Astrocyte (in vitro differentiated cells and primary cell): ENCODE measurements around the gene DYSF. TPM values are rescaled to one million over a fixed set of nuclear protein-coding genes. Genes with fewer than 3 reads are reported as not detected.

ENCODE experiments used
- DNase-seq: peaks from one replicate; pipeline ENCODE4 v3.0.0-alpha.2; 2010; ENCODE audit warnings: low read depth
- FAIRE-seq: peaks from 2 replicates; lab custom pipeline; 2011; peaks lifted over from hg19 to GRCh38; lab: Jason Lieb, UNC
- H2AFZ ChIP-seq: 2 replicates; pipeline ENCODE4 v1.6.0; 2012; ENCODE audit warnings: low read depth, low read length, inconsistent platforms
- H3K27ac ChIP-seq: 2 replicates; pipeline ENCODE4 v1.5.1; 2011; ENCODE audit warnings: low read depth, low read length, inconsistent platforms
- H3K27me3 ChIP-seq: 2 replicates; pipeline ENCODE4 v1.6.0; 2011; ENCODE audit warnings: low read length, inconsistent platforms; ENCODE audit not compliant: insufficient read depth
- H3K36me3 ChIP-seq: 2 replicates; pipeline ENCODE4 v1.5.1; 2011; ENCODE audit warnings: low read length, inconsistent platforms; ENCODE audit not compliant: insufficient read depth
- H3K4me1 ChIP-seq: 2 replicates; pipeline ENCODE4 v1.5.1; 2011; ENCODE audit warnings: low read length, inconsistent platforms; ENCODE audit not compliant: insufficient read depth
- H3K4me2 ChIP-seq: 2 replicates; pipeline ENCODE4 v1.6.0; 2012; ENCODE audit warnings: low read length, inconsistent platforms
- H3K4me3 ChIP-seq: 2 replicates; pipeline ENCODE4 v1.5.1; 2011; ENCODE audit warnings: low read depth, mild to moderate bottlenecking, low read length, inconsistent platforms; ENCODE audit not compliant: insufficient read depth
- H3K79me2 ChIP-seq: 2 replicates; pipeline ENCODE4 v1.6.0; 2012; ENCODE audit warnings: mild to moderate bottlenecking, low read length, inconsistent platforms; ENCODE audit not compliant: insufficient read depth
- H3K9ac ChIP-seq: 2 replicates; pipeline ENCODE4 v1.6.0; 2012; ENCODE audit warnings: mild to moderate bottlenecking, low read length, inconsistent platforms
- H3K9me3 ChIP-seq: 2 replicates; pipeline ENCODE4 v1.5.1; 2012; ENCODE audit warnings: low read depth, mild to moderate bottlenecking, low read length, inconsistent platforms; ENCODE audit not compliant: insufficient read depth
- H4K20me1 ChIP-seq: 2 replicates; pipeline ENCODE4 v1.6.0; 2012; ENCODE audit warnings: low read length, inconsistent platforms; ENCODE audit not compliant: insufficient read depth
- H3K27ac Mint-ChIP-seq: one replicate; pipeline ENCODE4 v1.8.0; 2021; ENCODE audit warnings: mild to moderate bottlenecking, mixed read lengths; ENCODE audit not compliant: unreplicated experiment
- H3K27me3 Mint-ChIP-seq: one replicate; pipeline ENCODE4 v1.8.0; 2021; ENCODE audit warnings: low read depth, mixed read lengths; ENCODE audit not compliant: unreplicated experiment
- H3K36me3 Mint-ChIP-seq: one replicate; pipeline ENCODE4 v1.8.0; 2021; ENCODE audit warnings: low read depth, mixed read lengths; ENCODE audit not compliant: unreplicated experiment
- H3K4me1 Mint-ChIP-seq: one replicate; pipeline ENCODE4 v1.8.0; 2021; ENCODE audit warnings: low read depth, mixed read lengths; ENCODE audit not compliant: unreplicated experiment
- H3K4me3 Mint-ChIP-seq: one replicate; pipeline ENCODE4 v1.8.0; 2021; ENCODE audit warnings: mild to moderate bottlenecking, moderate library complexity, mixed read lengths; ENCODE audit not compliant: unreplicated experiment
- H3K9me3 Mint-ChIP-seq: one replicate; pipeline ENCODE4 v1.8.0; 2021; ENCODE audit warnings: mild to moderate bottlenecking, mixed read lengths; ENCODE audit not compliant: unreplicated experiment
- EZH2 ChIP-seq: IDR thresholded peaks from 2 replicates; pipeline ENCODE4 v1.6.1; 2012; ENCODE audit warnings: mild to moderate bottlenecking, low read length, inconsistent platforms; ENCODE audit not compliant: insufficient read depth
- total RNA-seq: library from RNA; stranded (reverse); gene quantifications from 2 replicates; pipeline ENCODE4 v1.2.1, GENCODE V29; 2021
- TF ChIP-seq, protein P1 (sequence below): IDR thresholded peaks from 2 replicates; pipeline ENCODE4 v1.5.1; 2011; ENCODE audit warnings: low read depth, mild to moderate bottlenecking, inconsistent platforms, low read length, moderate library complexity; ENCODE audit not compliant: insufficient read depth

The DYSF gene
- total RNA-seq, 1 donor from 2014 or later = 123 TPM

DNA sequence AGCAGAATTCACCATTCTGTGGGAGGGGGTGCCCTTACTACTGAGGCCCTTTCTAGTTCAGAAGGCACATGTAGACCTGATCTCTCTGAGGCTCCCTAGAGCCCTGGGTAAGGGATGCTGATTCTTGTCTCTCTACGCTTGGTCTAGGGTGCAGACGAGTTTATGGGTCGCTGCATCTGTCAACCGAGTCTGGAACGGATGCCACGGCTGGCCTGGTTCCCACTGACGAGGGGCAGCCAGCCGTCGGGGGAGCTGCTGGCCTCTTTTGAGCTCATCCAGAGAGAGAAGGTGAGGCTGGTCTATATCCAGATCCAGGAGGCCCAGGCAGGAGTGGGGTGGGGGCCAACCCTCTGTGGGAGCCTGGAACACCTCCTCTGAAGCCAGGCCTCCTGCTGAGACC, 147.2 kb downstream of the DYSF start:
- Histone ChIP-seq H3K79me2 (no peaks in the 10 kb centered on the region), H2AFZ (no peak overlapping the region), H3K4me2 (no peak overlapping the region), H3K27ac (no peak overlapping the region), H3K27me3 (peaks cover 7% of the 10 kb centered on the region), H3K4me1 (peaks cover 3% of the 10 kb centered on the region), H3K9me3 (no peaks in the 10 kb centered on the region), H3K36me3 (no peaks in the 10 kb centered on the region), H4K20me1 (no peaks in the 10 kb centered on the region), H3K9ac (no peak overlapping the region), H3K4me3 (no peak overlapping the region)
- peaks cover 22% of the 10 kb centered on the region for H3K27me3 Mint-ChIP-seq
- FAIRE-seq (no peak), DNase-seq (no peak)
- no peak for TF ChIP-seq EZH2
- TF ChIP-seq, protein P1, sequence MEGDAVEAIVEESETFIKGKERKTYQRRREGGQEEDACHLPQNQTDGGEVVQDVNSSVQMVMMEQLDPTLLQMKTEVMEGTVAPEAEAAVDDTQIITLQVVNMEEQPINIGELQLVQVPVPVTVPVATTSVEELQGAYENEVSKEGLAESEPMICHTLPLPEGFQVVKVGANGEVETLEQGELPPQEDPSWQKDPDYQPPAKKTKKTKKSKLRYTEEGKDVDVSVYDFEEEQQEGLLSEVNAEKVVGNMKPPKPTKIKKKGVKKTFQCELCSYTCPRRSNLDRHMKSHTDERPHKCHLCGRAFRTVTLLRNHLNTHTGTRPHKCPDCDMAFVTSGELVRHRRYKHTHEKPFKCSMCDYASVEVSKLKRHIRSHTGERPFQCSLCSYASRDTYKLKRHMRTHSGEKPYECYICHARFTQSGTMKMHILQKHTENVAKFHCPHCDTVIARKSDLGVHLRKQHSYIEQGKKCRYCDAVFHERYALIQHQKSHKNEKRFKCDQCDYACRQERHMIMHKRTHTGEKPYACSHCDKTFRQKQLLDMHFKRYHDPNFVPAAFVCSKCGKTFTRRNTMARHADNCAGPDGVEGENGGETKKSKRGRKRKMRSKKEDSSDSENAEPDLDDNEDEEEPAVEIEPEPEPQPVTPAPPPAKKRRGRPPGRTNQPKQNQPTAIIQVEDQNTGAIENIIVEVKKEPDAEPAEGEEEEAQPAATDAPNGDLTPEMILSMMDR = no peak
- H3K27ac Mint-ChIP-seq = no peak overlapping the region
- peaks cover 56% of the 10 kb centered on the region for H3K36me3 Mint-ChIP-seq
- H3K9me3 Mint-ChIP-seq = no peaks in the 10 kb centered on the region
- H3K4me3 Mint-ChIP-seq = no peak overlapping the region
- H3K4me1 Mint-ChIP-seq = peaks cover 6% of the 10 kb centered on the region

DNA sequence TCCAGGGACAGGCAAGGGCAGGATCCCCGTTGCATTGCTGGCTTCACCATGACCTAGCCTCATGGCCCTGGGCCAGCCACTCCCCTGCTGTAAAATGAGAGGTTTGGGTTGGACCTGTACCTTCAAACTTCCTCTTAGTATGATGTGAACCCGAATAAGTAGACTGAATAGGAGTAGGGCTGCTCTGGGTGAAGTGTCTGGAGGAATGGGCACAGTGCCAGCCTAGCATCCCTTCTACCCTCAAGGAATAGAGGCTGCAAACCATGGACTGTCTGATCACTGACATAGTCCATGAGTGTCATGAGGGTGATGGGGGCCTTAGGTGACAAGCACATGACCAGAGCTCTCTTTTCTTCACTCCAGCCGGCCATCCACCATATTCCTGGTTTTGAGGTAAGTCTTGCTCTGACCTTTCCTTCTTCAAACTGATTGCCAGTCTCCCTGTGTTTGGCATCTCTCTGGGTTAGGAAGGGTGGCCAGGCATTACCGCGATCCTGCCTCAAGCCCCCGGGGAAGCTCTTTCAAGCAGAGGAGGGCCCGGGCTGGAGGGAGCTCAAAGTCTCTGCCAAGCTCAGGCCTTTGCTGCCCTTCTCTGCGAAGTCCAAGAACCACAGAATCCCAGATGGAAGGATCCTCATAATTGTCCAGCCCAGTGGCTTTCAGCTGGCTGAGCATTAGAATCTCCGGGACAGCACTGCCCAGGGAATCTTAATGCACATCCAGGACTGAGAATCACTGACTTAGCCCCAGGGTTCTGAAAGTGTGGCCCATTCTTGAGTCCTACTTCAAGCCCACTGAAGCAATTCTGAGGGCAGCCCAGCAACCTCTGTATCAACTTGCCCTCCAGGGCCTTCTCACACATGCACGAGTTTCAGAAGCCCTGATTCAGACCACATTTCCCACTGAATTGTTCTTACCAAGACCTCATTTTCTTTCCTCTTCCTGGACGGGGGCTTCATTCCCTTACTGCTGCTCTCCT, 148.1 kb downstream of the DYSF start:
- peak overlapping the region; percentile 60 for H3K4me3 Mint-ChIP-seq
- Histone ChIP-seq H4K20me1 (no peaks in the 10 kb centered on the region), H3K9ac (no peak overlapping the region), H3K27me3 (peaks cover 7% of the 10 kb centered on the region), H3K4me3 (no peak overlapping the region), H3K9me3 (no peaks in the 10 kb centered on the region), H2AFZ (no peak overlapping the region), H3K4me2 (no peak overlapping the region), H3K4me1 (peaks cover under 1% of the 10 kb centered on the region), H3K27ac (no peak overlapping the region), H3K79me2 (no peaks in the 10 kb centered on the region), H3K36me3 (no peaks in the 10 kb centered on the region)
- no peak overlapping the region for H3K27ac Mint-ChIP-seq
- no peak for TF ChIP-seq EZH2
- TF ChIP-seq, protein P1 = no peak
- H3K36me3 Mint-ChIP-seq = peaks cover 63% of the 10 kb centered on the region
- H3K27me3 Mint-ChIP-seq = peaks cover 27% of the 10 kb centered on the region
- H3K9me3 Mint-ChIP-seq = no peaks in the 10 kb centered on the region
- H3K4me1 Mint-ChIP-seq = peaks cover 6% of the 10 kb centered on the region
- DNase-seq = no peak
- FAIRE-seq = no peak

DNA sequence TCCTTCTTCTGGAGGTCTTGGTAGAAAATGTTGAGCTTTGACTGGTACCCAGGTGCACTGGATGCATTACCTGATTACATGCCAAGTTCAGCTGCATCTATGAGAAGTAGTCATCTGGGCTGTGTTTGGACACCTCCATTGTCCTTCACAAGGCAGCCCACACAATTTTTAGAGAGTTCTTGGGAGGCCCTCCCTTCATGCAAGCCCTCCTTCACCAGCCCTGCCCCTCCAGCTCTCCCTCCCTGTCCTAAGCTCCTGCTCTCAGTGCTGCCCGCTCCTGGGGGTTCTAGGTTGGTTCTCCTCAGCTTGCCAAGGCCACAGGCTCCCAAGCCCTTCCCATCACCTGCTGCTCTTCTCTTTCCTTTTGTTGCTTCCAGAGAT, 148.7 kb downstream of the DYSF start:
- Histone ChIP-seq H3K4me2 (no peak overlapping the region), H3K27ac (no peak overlapping the region), H3K9me3 (no peaks in the 10 kb centered on the region), H3K4me1 (no peaks in the 10 kb centered on the region), H3K79me2 (no peaks in the 10 kb centered on the region), H4K20me1 (no peaks in the 10 kb centered on the region), H3K27me3 (peaks cover 7% of the 10 kb centered on the region), H3K4me3 (no peak overlapping the region), H3K36me3 (no peaks in the 10 kb centered on the region), H3K9ac (no peak overlapping the region), H2AFZ (no peak overlapping the region)
- H3K4me1 Mint-ChIP-seq = peaks cover 6% of the 10 kb centered on the region
- peaks cover 30% of the 10 kb centered on the region for H3K27me3 Mint-ChIP-seq
- no peak for DNase-seq
- H3K9me3 Mint-ChIP-seq = peaks cover 3% of the 10 kb centered on the region
- H3K27ac Mint-ChIP-seq = no peak overlapping the region
- no peak overlapping the region for H3K4me3 Mint-ChIP-seq
- TF ChIP-seq, protein P1 = no peak
- TF ChIP-seq EZH2 = no peak
- peaks cover 69% of the 10 kb centered on the region for H3K36me3 Mint-ChIP-seq
- no peak for FAIRE-seq
